Uterus (tissue), 4 donors: ENCODE data around the gene PIK3R2. TPM values are rescaled to one million over a fixed set of nuclear protein-coding genes. Genes with fewer than 3 reads are reported as not detected.

ENCODE experiments used
- DNase-seq, 2 donors: peaks; one replicate each; pipeline ENCODE4 v3.0.0-alpha.2; 2019 to 2020
- H3K27ac ChIP-seq, 2 donors: fragments of 200-600 bp; sonication (generic); 1 replicate in 1 of 2; 2 replicates in 1 of 2; pipeline ENCODE4 v1.5.1; 2016 to 2018
- H3K27me3 ChIP-seq, 2 donors: fragments of 200-600 bp; sonication (generic); one replicate each; pipeline ENCODE4 v1.5.1; 2018 to 2019; ENCODE audit warnings: control low read depth in 1 of 2
- H3K36me3 ChIP-seq, 2 donors: fragments of 200-600 bp; sonication (generic); one replicate each; pipeline ENCODE4 v1.5.1; 2019; ENCODE audit warnings: control low read depth in 1 of 2
- H3K4me1 ChIP-seq, 2 donors: fragments of 200-600 bp; sonication (generic); one replicate each; pipeline ENCODE4 v1.5.1; 2018 to 2019; ENCODE audit warnings: control low read depth in 1 of 2
- H3K4me3 ChIP-seq, 2 donors: fragments of 200-600 bp; sonication (generic); 1 replicate in 1 of 2; 2 replicates in 1 of 2; pipeline ENCODE4 v1.5.1; 2018 to 2019; ENCODE audit warnings: mild to moderate bottlenecking in 1 of 2
- H3K9me3 ChIP-seq, 2 donors: fragments of 200-600 bp; sonication (generic); one replicate each; pipeline ENCODE4 v1.5.1; 2019; ENCODE audit warnings: control low read depth in 1 of 2
- POLR2A ChIP-seq, 2 donors: fragments of 450-650 bp; IDR thresholded peaks; one replicate each; pipeline ENCODE4 v1.6.1; 2016; ENCODE audit warnings: antibody characterized with exemption in 2 of 2, mild to moderate bottlenecking in 1 of 2, moderate library complexity in 1 of 2
- intact Hi-C: fragments of 100-400 bp; cut with DNase I; formaldehyde crosslinking; loops from one replicate; pipeline ENCODE4 v1.15.1; 2023; ENCODE audit warnings: low total_unique reads
- total RNA-seq, 4 donors: library from RNA; depleted of rRNA in 3 of 4; stranded (reverse); fragments of >200 nt in 3 of 4; gene quantifications; one replicate each; pipeline versions ENCODE4 v1.1.0 to v1.2.4, GENCODE V29; 2014 to 2023
- TF ChIP-seq, protein P1 (sequence below), 4 experiments: fragments of 200-600 bp in 2 of 4; fragments of 450-650 bp in 2 of 4; sonication (generic) in 2 of 4; IDR thresholded peaks; one replicate each; pipeline ENCODE4 v1.5.1; 2016 to 2019; ENCODE audit warnings: antibody characterized with exemption in 4 of 4, mild to moderate bottlenecking in 2 of 4, moderate library complexity in 1 of 4
- donor health status: DM: yes; HTN: yes; CAD: no.

Gene PIK3R2
- total RNA-seq, 4 donors from 2014 or later: 17.2 to 39.4 (median 29.7) TPM

DNA sequence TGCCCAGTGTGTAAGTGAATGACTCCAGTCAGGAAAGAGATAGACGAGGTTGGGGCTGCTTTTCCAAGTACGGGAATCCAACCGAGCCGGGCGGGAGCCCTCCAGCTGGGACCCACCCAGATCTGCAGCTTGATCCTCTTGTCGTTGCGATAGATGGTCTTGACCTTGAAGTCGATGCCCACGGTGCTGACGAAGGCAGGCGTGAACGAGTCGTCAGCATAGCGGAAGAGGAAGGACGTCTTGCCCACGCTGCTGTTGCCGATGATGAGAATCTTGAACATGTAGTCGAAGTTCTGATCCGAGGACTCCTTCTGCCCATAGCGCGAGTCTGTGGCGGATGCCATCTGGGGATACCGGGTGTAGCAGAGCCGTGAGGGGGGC lies 49.4 kb downstream of the PIK3R2 start:
- Histone ChIP-seq H3K27me3 (no peaks in the 10 kb centered on the region), H3K27ac (no peak overlapping the region), H3K36me3 (no peaks in the 10 kb centered on the region), H3K4me3 (no peak overlapping the region), H3K9me3 (no peaks in the 10 kb centered on the region), H3K4me1 (peaks cover 0 to 7% of the 10 kb centered on the region in 2 donors)
- no peak for DNase-seq
- TF ChIP-seq, protein P1, sequence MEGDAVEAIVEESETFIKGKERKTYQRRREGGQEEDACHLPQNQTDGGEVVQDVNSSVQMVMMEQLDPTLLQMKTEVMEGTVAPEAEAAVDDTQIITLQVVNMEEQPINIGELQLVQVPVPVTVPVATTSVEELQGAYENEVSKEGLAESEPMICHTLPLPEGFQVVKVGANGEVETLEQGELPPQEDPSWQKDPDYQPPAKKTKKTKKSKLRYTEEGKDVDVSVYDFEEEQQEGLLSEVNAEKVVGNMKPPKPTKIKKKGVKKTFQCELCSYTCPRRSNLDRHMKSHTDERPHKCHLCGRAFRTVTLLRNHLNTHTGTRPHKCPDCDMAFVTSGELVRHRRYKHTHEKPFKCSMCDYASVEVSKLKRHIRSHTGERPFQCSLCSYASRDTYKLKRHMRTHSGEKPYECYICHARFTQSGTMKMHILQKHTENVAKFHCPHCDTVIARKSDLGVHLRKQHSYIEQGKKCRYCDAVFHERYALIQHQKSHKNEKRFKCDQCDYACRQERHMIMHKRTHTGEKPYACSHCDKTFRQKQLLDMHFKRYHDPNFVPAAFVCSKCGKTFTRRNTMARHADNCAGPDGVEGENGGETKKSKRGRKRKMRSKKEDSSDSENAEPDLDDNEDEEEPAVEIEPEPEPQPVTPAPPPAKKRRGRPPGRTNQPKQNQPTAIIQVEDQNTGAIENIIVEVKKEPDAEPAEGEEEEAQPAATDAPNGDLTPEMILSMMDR (IDR thresholded peaks at IDR 0.05): no peak
- intact Hi-C loops: no loop called here

DNA sequence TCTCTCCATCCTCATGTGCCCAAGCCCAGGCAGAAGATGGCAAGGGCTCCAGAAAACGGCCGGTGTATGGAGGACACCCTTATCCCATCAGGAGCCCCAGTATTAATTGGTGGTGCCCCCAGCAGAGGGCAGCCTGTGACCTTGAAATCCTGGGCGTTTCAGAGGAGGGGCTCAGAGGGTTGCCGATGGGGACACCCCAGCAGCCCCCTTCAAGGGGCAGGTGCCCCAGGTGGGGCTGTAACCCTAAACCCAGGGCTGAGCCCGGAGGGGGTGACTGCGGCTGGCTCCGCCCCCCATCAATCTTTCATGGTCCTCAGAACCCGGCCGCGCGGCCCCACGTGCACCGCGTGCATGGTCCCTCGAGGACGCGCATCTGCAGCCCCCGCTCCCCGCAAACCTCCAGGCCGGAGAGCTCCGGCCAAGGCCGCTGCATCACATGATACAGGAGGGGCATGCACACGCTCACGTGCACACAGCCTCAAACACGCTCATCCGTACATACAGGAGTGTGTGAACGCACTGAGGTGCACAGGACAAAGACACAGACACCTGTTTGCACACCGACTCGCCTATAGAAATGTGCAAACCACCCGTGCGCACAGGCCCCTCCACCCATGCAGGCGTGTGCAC lies 49.9 kb downstream of the PIK3R2 start:
- intact Hi-C loops: no loop called here

DNA sequence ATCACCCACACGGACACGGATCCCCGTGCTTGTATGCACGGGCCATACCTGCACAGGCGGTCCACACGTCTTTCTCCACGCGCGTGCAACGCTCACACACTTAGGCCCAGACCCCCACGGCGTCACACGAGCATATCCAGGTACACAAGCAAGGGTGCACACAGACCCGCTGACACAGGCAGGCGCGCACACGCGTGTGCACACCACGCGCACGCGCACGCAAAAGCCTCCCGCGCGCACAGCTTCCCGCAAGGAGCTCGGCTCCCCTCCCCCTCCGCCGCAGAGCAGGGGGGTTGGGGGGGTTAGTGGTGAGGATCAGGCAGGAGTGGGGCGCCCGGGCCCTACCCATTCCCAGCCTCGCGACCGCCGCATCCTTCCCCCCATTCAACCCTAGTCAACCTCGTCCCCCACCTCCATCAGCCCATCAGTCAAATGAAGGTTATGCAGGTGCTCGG lies 50.5 kb downstream of the PIK3R2 start:
- H3K27ac ChIP-seq: peak overlapping the region; percentile 51 to 67
- intact Hi-C loops: no loop called here
- no peaks in the 10 kb centered on the region for H3K27me3 ChIP-seq
- H3K4me1 ChIP-seq: peaks cover 0 to 7% of the 10 kb centered on the region in 2 donors
- H3K9me3 ChIP-seq: no peaks in the 10 kb centered on the region
- TF ChIP-seq, protein P1 (IDR thresholded peaks at IDR 0.05): no peak
- TF ChIP-seq POLR2A (IDR thresholded peaks at IDR 0.05): no peak
- H3K4me3 ChIP-seq: peak overlapping the region; percentile 63 to 79
- no peaks in the 10 kb centered on the region for H3K36me3 ChIP-seq
- no peak for DNase-seq

More for the DNA sequence above, 49.9 kb downstream of the PIK3R2 start:
- peak; percentile 46 to 48 for DNase-seq
- peak overlapping the region; percentile 63 to 79 for H3K4me3 ChIP-seq
- no peak overlapping the region for H3K27ac ChIP-seq
- no peaks in the 10 kb centered on the region for H3K36me3 ChIP-seq
- no peaks in the 10 kb centered on the region for H3K9me3 ChIP-seq
- H3K27me3 ChIP-seq: no peaks in the 10 kb centered on the region
- H3K4me1 ChIP-seq: peaks cover 0 to 7% of the 10 kb centered on the region in 2 donors
- TF ChIP-seq POLR2A (IDR thresholded peaks at IDR 0.05): no peak
- TF ChIP-seq, protein P1 (IDR thresholded peaks at IDR 0.05): peak in 1 of 4 experiments; percentile 42

DNA sequence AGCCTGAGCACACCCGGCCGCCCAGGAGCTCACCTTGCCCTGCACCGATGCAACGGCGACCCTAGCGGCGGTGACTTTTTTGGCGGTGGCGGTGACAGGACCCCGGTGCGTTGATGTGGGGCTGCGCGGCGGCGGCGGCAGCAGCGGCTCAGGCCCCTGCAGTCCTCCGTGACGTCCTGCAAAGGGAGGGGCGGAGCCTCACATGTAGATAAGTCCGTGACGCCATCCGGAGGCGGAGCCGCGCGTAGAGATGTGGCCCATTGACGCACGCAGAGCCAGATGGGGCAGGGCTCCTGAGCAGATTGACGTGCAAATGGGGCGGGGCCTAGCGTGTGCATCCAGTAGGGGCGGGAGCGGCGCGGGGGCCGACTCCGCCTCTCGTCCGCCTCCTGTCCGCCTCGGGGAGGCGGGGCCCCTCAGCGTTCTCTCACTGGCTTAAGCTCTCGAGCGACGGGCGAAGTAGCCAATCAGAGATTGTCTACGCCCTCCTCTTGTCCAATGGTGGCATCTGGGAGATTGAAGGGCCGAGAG lies 51.0 kb downstream of the PIK3R2 start, which contains the start of gene RAB3A:
Gene RAB3A (minus strand): TSS at position 180 of the 531 bp plus-strand sequence. CDS start 1,302 bp downstream, outside the sequence.
- no peaks in the 10 kb centered on the region for H3K36me3 ChIP-seq
- no peaks in the 10 kb centered on the region for H3K9me3 ChIP-seq
- TF ChIP-seq, protein P1 (IDR thresholded peaks at IDR 0.05): no peak
- TF ChIP-seq POLR2A (IDR thresholded peaks at IDR 0.05): peak; percentile 45 to 56
- H3K4me1 ChIP-seq: peaks cover 0 to 7% of the 10 kb centered on the region in 2 donors
- peak within 1 kb of the TSS; percentile 63 to 79 for H3K4me3 ChIP-seq
- H3K27ac ChIP-seq: peak within 1 kb of the TSS; percentile 98 to 100
- DNase-seq: peak; percentile 100
- no peaks in the 10 kb centered on the region for H3K27me3 ChIP-seq
- intact Hi-C loops: no loop called here
